ENCODE measurements around the gene LRP6. TPM values are rescaled to one million over a fixed set of nuclear protein-coding genes. Genes with fewer than 3 reads are reported as not detected.

The LRP6 gene
- total and polyA plus RNA-seq, 2 donors (not counting 1 experiment from before 2014, with no cell fraction given) = 21.0 to 39.3 TPM

- no peak overlapping the region for H3K27ac ChIP-seq (ENCODE audit: insufficient read depth, low read length)
- no peaks in the 10 kb centered on the region for H3K9me3 ChIP-seq (ENCODE audit: control insufficient read depth, insufficient read depth, low read depth, low read length)
- no peaks in the 10 kb centered on the region for H3K4me1 ChIP-seq (ENCODE audit: control insufficient read depth, extremely low read depth, insufficient read depth, low read length)
- no peaks in the 10 kb centered on the region for H4K20me1 ChIP-seq (ENCODE audit: control insufficient read depth, extremely low read depth, insufficient read depth, low read length)
- DNase-seq (ENCODE audit: low read depth in 2 of 2) = no peak
- H2AFZ ChIP-seq (ENCODE audit: low read length) = no peak overlapping the region
- no peaks in the 10 kb centered on the region for H3K36me3 ChIP-seq (ENCODE audit: control insufficient read depth, insufficient read depth, low read length)
- no peak overlapping the region for H3K9ac ChIP-seq (ENCODE audit: insufficient read depth, low read length)
- H3K79me2 ChIP-seq (ENCODE audit: control insufficient read depth, insufficient read depth, low read length) = no peaks in the 10 kb centered on the region
- H3K4me2 ChIP-seq (ENCODE audit: extremely low read depth, insufficient read depth, low read length) = no peak overlapping the region
- H3K4me3 ChIP-seq (replicated peaks in 1 of 4; ENCODE audit: control extremely low read depth in 1 of 4, insufficient read depth in 1 of 4, low read depth in 3 of 4, low read length in 4 of 4) = no peak overlapping the region
- TF ChIP-seq CTCF (conservative IDR thresholded peaks at IDR 0.05 in 1 of 2, IDR thresholded peaks at IDR 0.05 in 1 of 2; ENCODE audit: low read depth in 1 of 2, low read length in 2 of 2) (no peak), EZH2 (IDR thresholded peaks at IDR 0.05; ENCODE audit: low read length, missing control alignments) (no peak)
- H3K27me3 ChIP-seq (ENCODE audit: control insufficient read depth, insufficient read depth, low read length) = no peaks in the 10 kb centered on the region
Measured at GRCh38 chr12:12133259-12133658, 133.6 kb downstream of the LRP6 start.

GRCh38 chr12:12128670-12129069 is 138.2 kb downstream of the LRP6 start:
- H3K4me1 ChIP-seq (ENCODE audit: control insufficient read depth, extremely low read depth, insufficient read depth, low read length) = no peaks in the 10 kb centered on the region
- no peak overlapping the region for H2AFZ ChIP-seq (ENCODE audit: low read length)
- no peaks in the 10 kb centered on the region for H3K27me3 ChIP-seq (ENCODE audit: control insufficient read depth, insufficient read depth, low read length)
- H3K9ac ChIP-seq (ENCODE audit: insufficient read depth, low read length) = no peak overlapping the region
- no peak overlapping the region for H3K27ac ChIP-seq (ENCODE audit: insufficient read depth, low read length)
- H3K79me2 ChIP-seq (ENCODE audit: control insufficient read depth, insufficient read depth, low read length) = no peaks in the 10 kb centered on the region
- H4K20me1 ChIP-seq (ENCODE audit: control insufficient read depth, extremely low read depth, insufficient read depth, low read length) = no peaks in the 10 kb centered on the region
- TF ChIP-seq CTCF (conservative IDR thresholded peaks at IDR 0.05 in 1 of 2, IDR thresholded peaks at IDR 0.05 in 1 of 2; ENCODE audit: low read depth in 1 of 2, low read length in 2 of 2) (no peak), EZH2 (IDR thresholded peaks at IDR 0.05; ENCODE audit: low read length, missing control alignments) (no peak)
- no peak for DNase-seq (ENCODE audit: low read depth in 2 of 2)
- no peak overlapping the region for H3K4me2 ChIP-seq (ENCODE audit: extremely low read depth, insufficient read depth, low read length)
- H3K36me3 ChIP-seq (ENCODE audit: control insufficient read depth, insufficient read depth, low read length) = no peaks in the 10 kb centered on the region
- no peaks in the 10 kb centered on the region for H3K9me3 ChIP-seq (ENCODE audit: control insufficient read depth, insufficient read depth, low read depth, low read length)
- no peak overlapping the region for H3K4me3 ChIP-seq (replicated peaks in 1 of 4; ENCODE audit: control extremely low read depth in 1 of 4, insufficient read depth in 1 of 4, low read depth in 3 of 4, low read length in 4 of 4)

- no peaks in the 10 kb centered on the region for H3K4me1 ChIP-seq (ENCODE audit: control insufficient read depth, extremely low read depth, insufficient read depth, low read length)
- no peak for DNase-seq (ENCODE audit: low read depth in 2 of 2)
- no peaks in the 10 kb centered on the region for H3K9me3 ChIP-seq (ENCODE audit: control insufficient read depth, insufficient read depth, low read depth, low read length)
- no peaks in the 10 kb centered on the region for H4K20me1 ChIP-seq (ENCODE audit: control insufficient read depth, extremely low read depth, insufficient read depth, low read length)
- H3K4me3 ChIP-seq (replicated peaks in 1 of 4; ENCODE audit: control extremely low read depth in 1 of 4, insufficient read depth in 1 of 4, low read depth in 3 of 4, low read length in 4 of 4) = no peak overlapping the region
- H3K27ac ChIP-seq (ENCODE audit: insufficient read depth, low read length) = no peak overlapping the region
- no peaks in the 10 kb centered on the region for H3K27me3 ChIP-seq (ENCODE audit: control insufficient read depth, insufficient read depth, low read length)
- no peaks in the 10 kb centered on the region for H3K36me3 ChIP-seq (ENCODE audit: control insufficient read depth, insufficient read depth, low read length)
- H3K9ac ChIP-seq (ENCODE audit: insufficient read depth, low read length) = no peak overlapping the region
- H3K4me2 ChIP-seq (ENCODE audit: extremely low read depth, insufficient read depth, low read length) = no peak overlapping the region
- no peak overlapping the region for H2AFZ ChIP-seq (ENCODE audit: low read length)
- TF ChIP-seq EZH2 (IDR thresholded peaks at IDR 0.05; ENCODE audit: low read length, missing control alignments) = no peak
- no peak for TF ChIP-seq CTCF (conservative IDR thresholded peaks at IDR 0.05 in 1 of 2, IDR thresholded peaks at IDR 0.05 in 1 of 2; ENCODE audit: low read depth in 1 of 2, low read length in 2 of 2)
- no peaks in the 10 kb centered on the region for H3K79me2 ChIP-seq (ENCODE audit: control insufficient read depth, insufficient read depth, low read length)
Measured at GRCh38 chr12:12127304-12127703, 139.5 kb downstream of the LRP6 start.
